IPS-NIHi11 (cell line): ENCODE measurements around the gene ZNF281.
"Not testable (repeated sequence)": the region's sequence is repeated elsewhere in the genome, so short reads cannot be mapped to it uniquely, and the experiment has no call there.

Source experiments
- DNase-seq: peaks from one replicate; pipeline ENCODE4 v3.0.0; 2012; ENCODE audit warnings: mixed read lengths, low spot score

ZNF281 gene

DNA sequence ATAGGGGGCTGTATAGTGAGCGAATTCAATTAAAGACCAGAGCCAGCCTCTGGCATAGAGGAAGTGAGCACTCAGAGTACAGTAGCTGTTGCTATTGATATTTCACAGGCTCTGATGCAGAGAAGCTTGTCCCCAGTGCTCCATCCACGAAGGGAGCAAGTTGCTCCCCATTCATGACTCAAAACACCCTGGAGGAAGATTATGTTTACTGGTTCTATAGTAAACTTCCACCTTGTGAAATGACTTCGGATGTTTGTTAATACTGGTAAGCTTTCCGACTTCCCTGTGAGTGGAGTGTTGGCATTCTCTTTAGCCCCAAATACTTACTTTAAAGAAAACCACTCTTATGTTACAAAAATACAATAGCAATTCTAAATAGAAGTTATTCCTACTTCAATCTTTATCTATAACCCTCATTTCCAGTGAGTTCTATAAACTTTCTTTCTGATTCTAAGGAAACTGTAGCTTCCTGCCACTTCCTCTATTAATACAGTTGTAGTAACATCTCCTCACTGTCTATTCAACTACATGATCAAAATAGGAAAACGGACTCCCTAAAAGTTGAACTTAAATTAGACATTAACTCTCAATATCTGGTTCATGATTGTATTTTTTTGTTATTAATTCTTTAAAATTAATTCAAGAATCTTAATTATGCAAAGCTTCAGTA is 46.4 kb downstream of the ZNF281 start:
- no peak for DNase-seq

DNA sequence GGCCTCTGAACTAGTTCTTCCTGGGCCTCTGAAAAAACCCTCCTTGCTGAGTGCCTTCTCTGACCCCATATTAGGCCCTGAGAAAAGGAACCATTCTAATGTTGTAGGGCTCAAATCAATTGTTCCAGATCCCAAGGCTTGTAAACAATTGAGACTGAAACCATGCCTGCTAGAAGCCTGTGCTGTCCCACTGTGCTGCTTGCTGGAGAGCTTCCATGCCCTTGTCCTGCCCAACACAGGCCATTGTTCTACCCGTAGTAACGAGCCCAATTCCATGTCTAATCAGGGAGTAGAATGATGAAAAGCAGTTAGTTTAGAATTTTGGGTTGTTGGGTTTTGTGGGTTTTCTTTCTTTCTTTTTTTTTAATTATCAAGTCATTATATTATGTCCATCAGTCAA is 47.4 kb downstream of the ZNF281 start:
- no peak for DNase-seq

DNA sequence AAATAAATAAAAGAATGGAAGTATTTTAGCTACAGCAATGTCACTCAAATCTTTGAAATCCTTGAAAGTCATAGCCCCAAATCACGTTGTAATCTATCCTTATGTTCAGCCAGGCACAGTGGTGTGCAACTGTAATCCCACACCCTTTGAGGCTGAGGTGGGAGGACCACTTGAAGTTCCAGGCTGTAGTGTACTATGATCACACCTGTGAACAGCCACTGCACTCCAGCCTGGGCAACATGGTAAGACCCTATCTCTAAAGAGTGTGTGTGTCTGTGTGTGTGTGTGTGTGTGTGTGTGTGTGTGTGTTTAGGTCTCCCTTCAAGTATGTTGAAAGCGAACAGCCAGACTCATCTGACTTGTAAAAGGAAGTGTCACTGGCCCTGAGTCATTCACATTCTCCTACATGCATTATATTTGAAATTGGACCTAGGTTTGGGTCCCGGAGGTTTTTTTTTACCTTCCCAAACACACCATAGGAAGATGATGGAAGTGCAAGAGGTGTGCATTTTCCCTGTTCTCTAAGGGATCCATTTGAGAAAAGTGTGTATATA is 50.1 kb downstream of the ZNF281 start:
- DNase-seq: no peak

DNA sequence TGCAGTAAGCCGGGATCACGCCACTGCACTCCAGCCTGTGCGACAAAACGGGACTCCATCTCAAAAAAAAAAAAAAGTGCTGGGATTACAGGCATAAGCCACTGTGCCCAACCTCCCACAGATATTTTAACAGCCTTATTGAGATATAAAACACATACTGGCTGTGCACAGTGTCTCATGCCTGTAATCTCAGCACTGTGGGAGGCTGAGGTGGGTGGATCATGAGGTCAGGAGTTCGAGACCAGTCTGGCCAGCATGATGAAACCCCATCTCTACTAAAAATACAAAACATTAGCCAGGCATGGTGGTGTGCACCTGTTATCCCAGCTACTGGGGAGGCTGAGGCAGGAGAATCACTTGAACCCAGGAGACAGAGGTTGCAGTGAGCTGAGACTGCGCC is 51.9 kb downstream of the ZNF281 start:
- DNase-seq: not testable (repeated sequence)

DNA sequence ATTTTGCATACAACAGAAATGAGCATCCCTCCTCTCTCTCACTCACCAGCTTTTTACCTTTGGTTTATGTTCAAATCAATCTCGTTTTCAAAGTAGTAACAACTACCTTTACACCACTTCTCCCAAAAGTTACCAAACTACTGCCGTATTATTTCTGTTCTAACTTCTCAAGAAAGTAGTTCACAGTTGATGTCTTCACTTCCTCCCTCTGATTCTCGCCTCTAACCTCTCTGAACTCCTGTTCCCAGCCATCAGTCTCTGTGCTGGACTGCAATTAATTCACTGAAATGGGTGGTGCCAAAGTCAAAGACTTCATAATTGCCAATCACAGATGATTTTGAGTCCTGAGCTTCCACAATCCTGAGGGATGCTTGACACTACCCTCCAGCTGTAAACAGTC is 54.0 kb downstream of the ZNF281 start:
- DNase-seq: no peak
